ENCODE measurements around the gene TMEM151B.

The TMEM151B gene

GRCh38 chr6:44298055-44298803, 28.0 kb downstream of the TMEM151B start:
- TF ChIP-seq CTCF (IDR thresholded peaks at IDR 0.05; ENCODE audit: low read length, missing control alignments): no peak
- no peak for DNase-seq (ENCODE audit: low read depth)
- peak overlapping the region; percentile 10 for H3K4me3 ChIP-seq (replicated peaks; ENCODE audit: low read depth, low read length)

GRCh38 chr6:44298864-44299263, 28.6 kb downstream of the TMEM151B start:
- no peak overlapping the region for H3K4me3 ChIP-seq (replicated peaks; ENCODE audit: low read depth, low read length)
- TF ChIP-seq CTCF (IDR thresholded peaks at IDR 0.05; ENCODE audit: low read length, missing control alignments): no peak
- no peak for DNase-seq (ENCODE audit: low read depth)

DNA sequence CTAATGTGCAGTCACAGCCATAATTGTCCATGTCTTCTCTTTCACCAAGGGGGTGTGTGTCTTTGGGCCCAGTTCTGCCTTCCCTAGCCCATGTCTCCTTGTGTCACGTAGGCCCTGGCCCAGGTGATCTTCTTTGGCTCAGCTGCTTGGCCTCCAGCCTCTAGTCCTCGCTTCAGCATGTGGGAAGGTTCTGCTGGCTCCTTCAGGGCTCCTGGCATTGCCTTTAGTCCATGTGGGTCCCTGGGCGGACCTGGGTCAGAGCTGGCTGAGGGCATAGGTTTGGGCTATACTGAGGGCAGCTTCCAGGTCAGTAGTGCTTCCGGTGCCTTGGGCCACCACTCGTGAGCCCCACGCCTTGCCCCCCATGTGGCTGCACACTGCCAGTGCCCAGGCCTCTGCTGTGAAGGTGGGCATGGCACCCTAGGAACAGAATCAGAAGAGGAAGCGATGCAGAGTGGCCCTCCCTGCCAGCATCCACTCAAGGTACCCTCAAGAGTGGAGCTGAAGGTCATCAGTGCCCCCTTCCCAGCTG, 30.1 kb downstream of the TMEM151B start:
- no peak for TF ChIP-seq CTCF (IDR thresholded peaks at IDR 0.05; ENCODE audit: low read length, missing control alignments)
- H3K4me3 ChIP-seq (replicated peaks; ENCODE audit: low read depth, low read length): no peak overlapping the region
- no peak for DNase-seq (ENCODE audit: low read depth)

- no peak overlapping the region for H3K4me3 ChIP-seq (replicated peaks; ENCODE audit: low read depth, low read length)
- TF ChIP-seq CTCF (IDR thresholded peaks at IDR 0.05; ENCODE audit: low read length, missing control alignments): no peak
- no peak for DNase-seq (ENCODE audit: low read depth)
Observed at GRCh38 chr6:44301106-44301505, 30.9 kb downstream of the TMEM151B start.

GRCh38 chr6:44301782-44302564, 31.7 kb downstream of the TMEM151B start:
- no peak for TF ChIP-seq CTCF (IDR thresholded peaks at IDR 0.05; ENCODE audit: low read length, missing control alignments)
- no peak for DNase-seq (ENCODE audit: low read depth)
- no peak overlapping the region for H3K4me3 ChIP-seq (replicated peaks; ENCODE audit: low read depth, low read length)

DNA sequence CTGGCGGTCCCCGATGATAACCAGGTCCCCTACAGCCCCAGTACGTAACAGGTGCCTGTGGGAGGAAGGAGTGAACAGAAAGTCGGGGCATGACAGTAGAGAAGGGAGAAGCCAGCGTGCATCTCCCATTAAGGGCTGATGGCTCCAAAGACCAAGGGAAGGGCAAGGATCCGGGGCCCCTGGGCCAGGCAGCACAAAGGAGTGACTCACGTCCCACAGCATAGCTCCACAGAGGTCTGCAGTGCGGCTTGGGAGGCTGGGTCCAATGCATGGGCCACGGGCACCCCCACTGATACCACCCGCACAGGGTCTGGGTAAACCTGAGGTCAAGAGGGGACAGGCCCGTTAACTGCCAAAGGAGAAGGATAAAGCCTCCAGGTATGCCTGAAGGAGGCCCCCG, 32.6 kb downstream of the TMEM151B start:
- H3K4me3 ChIP-seq (replicated peaks; ENCODE audit: low read depth, low read length): no peak overlapping the region
- no peak for TF ChIP-seq CTCF (IDR thresholded peaks at IDR 0.05; ENCODE audit: low read length, missing control alignments)
- no peak for DNase-seq (ENCODE audit: low read depth)
